Measurements from ENCODE around the gene NHLRC4.

NHLRC4 gene

GRCh38 chr16:566475-567372, at the start of gene NHLRC4:
Gene NHLRC4, plus strand, starts transcription at chr16:567005. Its CDS starts 1,043 bp downstream, at chr16:568048.
- DNase-seq: peak; percentile 66

DNA sequence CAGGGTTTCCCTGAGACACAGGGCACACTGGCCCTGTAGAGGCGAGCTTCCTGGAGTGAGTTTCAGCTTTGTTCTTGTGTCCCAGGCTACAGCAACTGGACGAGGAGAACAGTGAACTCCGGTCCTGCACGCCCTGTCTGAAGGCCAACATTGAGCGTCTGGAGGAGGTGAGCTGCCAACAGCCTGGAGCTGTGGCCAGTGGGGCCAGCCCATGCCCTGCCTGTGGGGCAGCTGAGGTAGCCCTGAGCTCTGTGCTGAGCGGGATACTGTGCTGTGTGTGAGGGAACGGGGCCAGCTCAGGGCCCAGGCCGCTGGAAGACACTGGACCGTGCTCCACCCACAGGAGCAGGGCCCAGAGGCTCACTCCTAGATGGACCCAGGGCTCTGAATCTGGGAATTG, 47.9 kb upstream of the NHLRC4 start:
- no peak for DNase-seq

GRCh38 chr16:519425-519824, 47.4 kb upstream of the NHLRC4 start:
- no peak for DNase-seq

- DNase-seq: no peak
These were observed 46.7 kb upstream of the NHLRC4 start for GRCh38 chr16:519841-520687.

DNA sequence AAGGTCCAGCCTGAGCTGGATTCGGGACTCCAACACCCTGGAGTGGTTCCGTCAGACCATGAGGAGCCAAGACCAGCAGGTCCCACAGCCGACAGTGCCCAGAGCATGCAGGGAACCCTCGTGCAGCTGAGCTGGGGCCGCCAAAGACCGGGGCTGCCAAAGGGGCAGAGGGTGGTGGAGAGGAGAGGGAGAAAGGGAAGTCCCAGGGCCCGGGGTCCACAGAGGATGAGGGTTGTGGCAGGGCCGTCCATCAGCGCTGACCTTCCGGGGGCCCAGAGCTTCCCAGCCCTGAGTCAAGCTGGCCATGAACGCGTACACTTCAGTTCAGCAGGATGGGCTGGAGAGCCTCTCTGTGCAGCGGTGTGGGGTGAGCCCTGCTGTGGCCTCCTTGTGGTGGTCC, 46.0 kb upstream of the NHLRC4 start:
- no peak for DNase-seq

DNA sequence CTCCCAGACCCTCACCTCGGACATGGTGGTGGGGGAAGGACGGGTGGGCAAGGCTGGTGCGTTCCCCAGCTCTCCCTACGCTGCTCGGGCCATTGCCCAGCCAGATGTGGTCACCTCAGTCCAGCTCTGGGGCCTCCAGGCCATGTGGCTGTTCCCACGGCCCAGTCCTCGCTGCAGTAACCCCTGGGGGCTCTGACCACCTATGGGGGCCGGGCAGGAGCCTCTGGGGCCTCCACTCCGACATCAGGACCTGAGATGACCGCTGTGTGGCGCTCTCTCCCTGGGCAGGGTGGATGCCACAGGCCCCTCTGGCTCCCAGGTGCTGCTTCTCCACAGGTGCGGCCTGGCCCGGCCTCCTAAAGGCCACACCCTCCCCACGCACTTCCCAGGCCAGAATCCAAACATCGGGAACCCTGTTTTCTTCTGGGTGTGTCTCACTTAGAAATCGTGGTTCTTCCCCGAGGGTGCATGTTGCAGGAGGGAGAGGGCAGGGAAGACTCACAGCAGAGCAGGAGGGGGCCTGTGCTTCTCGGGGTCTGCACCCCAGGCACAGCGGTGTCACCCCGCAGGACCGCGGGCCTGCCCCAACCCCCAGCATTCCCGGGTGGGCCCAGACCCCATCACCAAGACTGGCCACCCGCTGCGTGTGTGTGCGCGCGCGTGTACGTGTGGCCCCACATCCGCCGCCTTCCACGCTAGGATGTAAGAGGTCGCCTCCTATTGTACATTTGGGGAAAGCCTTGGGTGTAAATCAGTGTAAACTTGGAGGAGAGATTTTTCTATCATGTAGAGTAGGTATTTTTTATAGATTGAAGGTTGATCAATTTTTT, 45.2 kb upstream of the NHLRC4 start:
- no peak for DNase-seq

DNA sequence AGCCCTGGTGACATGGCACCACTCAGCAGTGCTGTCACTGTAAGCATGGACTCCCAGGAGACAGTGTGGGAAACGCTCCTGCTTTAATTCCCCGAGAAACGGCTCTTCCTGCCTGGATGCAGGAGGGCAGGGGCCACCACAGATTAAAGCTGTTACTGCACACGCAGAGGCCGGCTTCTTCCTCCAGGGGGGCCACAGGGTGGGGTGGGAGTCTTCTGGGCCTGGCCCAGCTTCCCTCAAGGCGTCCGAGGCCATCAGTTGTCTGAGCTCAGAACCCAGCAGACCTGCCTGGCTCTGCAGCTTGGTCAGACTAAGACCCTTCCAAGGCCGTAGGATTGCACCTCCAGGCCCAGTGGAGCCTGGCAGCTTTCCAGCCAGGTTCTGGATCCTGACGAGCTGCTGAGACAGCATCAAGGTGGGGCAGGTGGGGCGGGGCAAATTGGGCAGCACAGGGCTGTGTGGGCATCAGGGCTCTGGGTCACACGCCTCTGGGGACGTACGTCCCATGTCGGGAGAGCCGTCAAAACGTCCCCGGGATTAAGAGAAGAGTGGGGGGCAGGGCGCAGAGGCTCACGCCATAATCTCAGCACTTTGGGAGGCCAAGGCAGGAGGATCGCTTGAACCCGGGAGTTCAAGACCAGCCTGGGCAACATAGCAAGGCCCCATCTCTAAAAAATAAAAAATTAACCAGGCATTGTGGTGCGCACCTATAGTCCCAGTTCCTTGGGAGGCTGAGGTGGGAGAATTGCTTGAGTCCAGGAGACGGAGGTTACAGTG, 44.3 kb upstream of the NHLRC4 start:
- DNase-seq: no peak

- no peak for DNase-seq
These were observed 43.6 kb upstream of the NHLRC4 start for GRCh38 chr16:523097-523741.

GRCh38 chr16:524274-525040, 42.3 kb upstream of the NHLRC4 start:
- no peak for DNase-seq

DNA sequence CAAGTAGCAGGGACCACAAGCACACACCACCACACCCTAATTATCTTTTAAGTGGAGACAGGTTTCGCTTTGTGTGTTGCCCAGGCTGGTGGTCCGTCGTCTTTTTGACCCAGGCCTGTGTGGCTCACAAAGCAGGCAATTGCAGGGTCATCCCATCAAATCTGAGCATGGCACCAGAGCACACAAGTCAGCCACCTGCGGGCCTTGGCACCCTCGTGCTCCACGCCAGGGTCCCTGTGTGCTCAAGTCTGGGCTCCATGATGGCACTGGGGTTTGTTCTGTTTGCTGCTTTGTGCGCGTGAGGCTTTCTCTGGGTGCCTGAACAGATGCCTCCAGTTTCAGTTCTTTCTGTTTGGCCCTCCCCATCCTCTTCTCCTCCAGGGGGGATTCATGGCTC, 41.7 kb upstream of the NHLRC4 start:
- DNase-seq: no peak

- DNase-seq: no peak
These were observed 41.2 kb upstream of the NHLRC4 start for GRCh38 chr16:525520-526180.

GRCh38 chr16:526181-527014, 40.4 kb upstream of the NHLRC4 start:
- DNase-seq: peak; percentile 44

DNA sequence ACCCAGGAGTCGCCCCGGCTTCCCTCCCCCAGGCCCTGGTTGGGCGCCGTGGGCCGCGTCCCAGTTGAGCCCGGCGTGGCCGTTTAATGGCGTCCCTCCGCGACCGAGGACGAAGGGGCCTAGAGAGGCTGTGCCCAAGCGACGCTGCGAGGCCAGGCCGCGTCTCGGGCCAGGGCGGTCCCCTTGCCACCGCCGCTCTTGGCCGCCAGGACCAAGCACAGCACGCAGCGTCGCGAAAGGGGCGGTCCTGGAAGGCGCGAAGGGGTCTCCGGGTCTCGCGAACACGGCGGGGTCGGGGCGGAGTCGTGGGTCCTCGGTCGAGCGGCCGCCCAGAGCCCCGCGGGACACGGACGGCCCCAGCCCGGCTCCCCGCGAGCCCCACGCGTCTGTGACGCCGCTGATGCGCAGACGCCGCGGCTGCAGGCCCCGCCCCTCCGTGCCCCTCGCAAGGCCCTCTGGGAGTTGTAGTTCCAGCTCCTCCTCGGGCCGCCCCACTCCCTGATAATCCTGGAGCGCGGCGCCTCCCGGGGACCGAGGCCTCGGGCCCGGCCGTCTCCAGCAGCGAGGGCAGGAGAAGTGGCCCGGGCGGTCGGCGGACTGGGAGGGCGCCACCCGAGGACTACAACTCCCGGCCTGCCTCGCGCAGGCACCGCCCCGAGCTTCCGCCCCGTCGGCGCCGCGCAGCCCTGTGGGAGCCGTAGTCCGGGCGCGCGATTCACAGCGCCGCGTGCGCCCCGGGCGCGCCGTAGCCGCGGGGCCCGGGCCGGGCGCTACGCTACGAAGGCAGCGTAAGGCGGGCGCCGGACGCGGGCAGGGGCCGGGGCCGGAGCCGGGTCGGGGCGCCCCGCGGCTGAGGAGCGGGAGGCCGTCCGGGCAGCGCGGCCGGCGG, 39.5 kb upstream of the NHLRC4 start, which contains the start of gene CAPN15:
CAPN15 (plus strand) TSS at position 698 of the 889 bp plus-strand sequence. CDS start 19,127 bp downstream, outside the sequence.
- peak; percentile 90 for DNase-seq

DNA sequence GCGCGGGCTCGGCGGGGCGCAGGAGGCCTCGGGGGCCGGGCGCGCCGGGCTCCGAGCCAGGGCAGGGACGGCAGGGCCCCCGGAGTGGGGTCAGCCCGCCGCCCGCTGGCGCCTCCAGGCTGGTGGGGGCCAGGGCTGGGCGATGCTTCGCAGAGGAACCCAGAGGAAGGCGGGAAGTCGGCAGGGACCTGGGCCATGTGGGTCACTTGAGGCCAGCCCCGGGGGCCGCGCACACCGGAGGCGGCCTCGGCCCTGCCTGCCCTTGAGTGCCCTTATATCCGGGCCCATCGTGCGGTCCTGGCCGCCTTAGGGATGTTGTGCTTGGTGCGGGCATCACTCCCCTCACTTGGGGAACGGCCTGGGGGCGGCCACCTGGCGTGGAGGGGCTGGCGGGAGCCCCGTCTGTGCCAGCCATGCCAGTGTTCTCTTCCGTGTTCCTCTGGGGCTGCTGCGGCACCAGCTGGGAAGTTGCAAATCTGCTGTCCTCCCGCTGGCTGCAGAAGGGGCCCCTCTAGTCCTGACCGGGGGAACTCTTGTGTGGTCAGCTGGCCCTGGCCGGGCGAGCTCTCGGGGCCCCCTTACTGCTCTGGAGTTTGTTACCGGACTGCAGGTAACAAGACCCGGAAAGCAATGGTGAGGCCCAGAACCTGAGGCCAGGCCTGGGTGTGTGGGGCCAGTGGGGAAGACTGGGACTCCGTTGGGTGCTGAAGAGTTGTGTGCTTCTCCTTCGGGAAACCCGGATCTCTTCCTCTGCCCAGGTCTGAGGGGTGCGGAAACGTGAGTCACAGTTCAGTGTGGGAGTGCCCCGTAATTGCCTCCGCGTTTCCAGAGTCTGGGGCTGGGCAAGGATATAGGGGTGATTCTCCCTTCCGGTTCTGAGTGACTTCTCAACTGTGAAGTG, 38.4 kb upstream of the NHLRC4 start:
- DNase-seq: no peak

DNA sequence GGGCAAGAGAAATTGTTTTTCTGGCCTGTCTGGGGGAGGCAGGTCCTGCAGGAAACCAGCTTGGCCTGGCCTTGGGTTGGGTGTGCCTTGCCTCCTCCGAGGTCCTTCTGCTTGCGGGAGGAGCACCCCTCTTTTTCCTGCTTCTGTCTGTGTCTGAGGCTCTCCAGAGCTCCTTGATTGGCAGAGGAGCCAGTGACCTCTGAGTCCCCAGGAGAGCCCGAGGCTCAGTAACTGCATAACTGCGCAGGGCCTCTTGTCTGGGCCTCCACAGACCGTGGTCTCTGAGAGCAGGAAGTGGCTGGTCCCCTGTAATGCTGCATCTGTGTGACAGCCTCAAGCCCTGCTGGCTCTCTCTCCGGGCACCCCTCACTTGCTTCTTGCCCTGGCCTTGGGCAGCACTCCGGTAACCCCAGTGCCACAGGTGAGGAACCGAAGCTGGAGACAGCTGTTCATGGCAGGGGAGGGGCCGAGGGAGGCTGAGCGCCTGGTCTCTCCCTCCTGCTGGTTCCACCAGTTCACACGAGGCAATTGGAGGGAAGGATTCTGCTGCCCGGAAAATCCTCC, 37.7 kb upstream of the NHLRC4 start:
- no peak for DNase-seq

GRCh38 chr16:530111-530817, 36.5 kb upstream of the NHLRC4 start:
- no peak for DNase-seq
